HG03432 (cell line): ENCODE data around the gene KCNN2.

Source experiments
- ATAC-seq: cut with Tn5 transposase; IDR thresholded peaks from one replicate; pipeline ENCODE4 v1.9.1; 2021; ENCODE audit warnings: mild to moderate bottlenecking, moderate library complexity; ENCODE audit not compliant: unreplicated experiment

Gene KCNN2

GRCh38 chr5:114362197-114362976 is 517 bp downstream of the KCNN2 start:
- ATAC-seq, result peak; percentile 32

- ATAC-seq, result no peak
Measured at GRCh38 chr5:114362977-114363761, 1.3 kb downstream of the KCNN2 start.

GRCh38 chr5:114363837-114364236 is 2.0 kb downstream of the KCNN2 start:
- ATAC-seq, result no peak

DNA sequence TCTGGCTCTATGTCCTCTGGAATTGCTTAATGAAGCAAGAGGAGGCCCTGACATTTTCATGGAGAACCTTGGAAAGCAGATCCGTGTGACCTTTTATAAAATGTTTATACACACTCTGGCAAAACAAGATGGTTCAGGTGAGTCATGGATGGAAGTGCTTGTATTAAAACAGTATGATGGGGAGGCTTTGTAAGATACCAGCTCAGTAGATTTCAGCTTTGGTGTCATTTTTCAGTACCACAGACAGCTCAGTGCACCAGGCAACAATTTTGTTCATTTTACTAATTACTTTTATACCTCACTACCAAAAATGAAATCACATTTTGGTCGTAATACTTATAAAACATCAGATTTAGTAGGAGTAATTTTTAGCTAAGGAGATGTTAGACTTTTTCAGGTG is 5.2 kb downstream of the KCNN2 start:
- ATAC-seq, result no peak

DNA sequence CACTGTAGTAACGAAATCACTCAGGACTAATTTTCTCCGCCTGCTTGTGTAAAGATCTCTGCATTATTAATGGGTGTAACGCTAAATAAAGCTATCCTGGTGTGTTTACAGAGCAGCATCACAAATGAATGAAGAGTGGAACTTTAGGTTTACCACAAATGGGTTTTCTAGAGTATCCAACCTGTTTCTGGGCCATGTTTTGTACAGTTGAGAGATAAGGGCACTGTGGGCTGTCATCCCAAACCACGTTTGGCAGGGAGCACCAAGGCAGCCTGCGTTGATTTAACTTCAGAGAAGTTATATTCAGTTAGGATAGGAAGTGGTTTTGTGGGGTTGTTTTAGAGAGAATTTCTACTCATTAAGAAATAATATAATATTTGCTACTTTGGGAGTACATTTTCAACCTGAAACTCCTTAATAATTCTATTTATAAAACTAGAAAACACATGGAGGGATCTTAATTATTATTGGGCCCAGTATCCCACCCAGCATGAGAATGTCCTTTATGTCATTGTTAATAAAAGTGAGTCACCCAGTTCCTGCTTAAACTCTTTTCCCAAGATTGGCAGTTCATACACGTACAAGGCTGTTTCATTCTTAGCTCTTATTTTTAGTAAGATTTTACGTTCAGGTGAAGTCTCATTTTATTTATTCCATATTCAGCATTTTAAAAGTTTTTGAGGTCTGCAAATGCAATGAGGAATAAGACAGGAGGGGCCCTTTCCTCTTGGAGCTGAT is 8.0 kb downstream of the KCNN2 start:
- no peak for ATAC-seq

GRCh38 chr5:114377050-114377844 is 15.4 kb downstream of the KCNN2 start:
- no peak for ATAC-seq

DNA sequence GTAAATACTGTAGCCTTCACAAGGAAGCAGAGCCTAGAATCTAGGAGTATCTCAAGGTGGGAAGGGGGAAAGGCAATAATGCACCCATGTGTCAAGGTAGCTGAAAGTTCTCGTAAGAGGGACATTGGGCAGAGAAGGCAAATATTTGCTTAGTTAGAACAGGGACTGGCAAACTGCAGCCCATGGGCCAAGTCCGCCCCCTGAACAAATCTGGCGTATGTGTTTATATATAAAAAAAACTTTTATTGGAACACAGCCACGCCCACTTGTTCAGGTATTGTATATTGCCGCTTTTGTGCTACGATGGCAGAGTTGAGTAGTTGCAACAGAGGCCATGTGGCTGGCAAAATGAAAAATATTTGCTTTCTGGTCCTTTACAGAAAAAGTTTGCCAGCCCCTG is 16.1 kb downstream of the KCNN2 start:
- no peak for ATAC-seq

DNA sequence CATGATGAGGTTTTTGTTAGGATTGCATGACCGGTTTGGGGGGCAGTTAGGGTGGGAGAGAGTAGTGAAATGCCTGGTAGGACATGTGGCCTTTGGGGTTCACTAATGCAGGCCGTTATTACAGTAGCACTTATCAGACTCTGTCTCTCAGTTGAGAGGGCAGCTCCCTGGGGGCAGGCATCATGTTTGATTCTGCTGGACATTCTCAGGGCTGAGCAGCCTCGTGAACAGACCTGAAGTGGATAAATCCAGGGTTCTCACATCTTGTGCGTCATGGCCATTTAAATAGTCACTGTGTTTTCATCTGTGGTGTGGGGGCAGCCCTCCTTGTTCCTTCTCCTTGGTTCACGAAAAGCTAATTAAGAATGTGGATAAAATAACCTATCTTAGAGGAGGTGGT is 18.9 kb downstream of the KCNN2 start:
- no peak for ATAC-seq

GRCh38 chr5:114387433-114387832 is 25.6 kb downstream of the KCNN2 start:
- ATAC-seq, result no peak

GRCh38 chr5:114390431-114390830 is 28.6 kb downstream of the KCNN2 start:
- no peak for ATAC-seq

DNA sequence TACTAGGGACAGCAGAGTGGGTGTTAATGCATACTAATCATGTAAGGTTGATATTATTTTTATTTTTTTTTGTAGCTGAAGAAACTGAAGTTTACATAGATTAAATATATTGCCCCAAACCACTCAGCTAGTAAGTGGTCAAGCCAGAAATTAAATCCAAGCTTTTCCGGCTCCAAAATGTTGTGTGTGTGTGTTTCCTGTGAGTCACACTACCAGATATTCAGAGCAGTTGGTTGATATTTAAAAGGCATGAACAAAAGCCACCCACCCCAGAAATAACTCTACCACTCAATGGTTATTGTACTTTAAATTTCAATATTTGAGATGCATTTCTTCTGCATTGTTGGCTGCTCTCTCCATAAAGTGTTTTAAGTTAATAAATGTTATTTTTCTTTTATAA is 29.5 kb downstream of the KCNN2 start:
- no peak for ATAC-seq

GRCh38 chr5:114393159-114393558 is 31.3 kb downstream of the KCNN2 start:
- no peak for ATAC-seq

GRCh38 chr5:114402206-114402605 is 40.3 kb downstream of the KCNN2 start:
- ATAC-seq, result no peak

DNA sequence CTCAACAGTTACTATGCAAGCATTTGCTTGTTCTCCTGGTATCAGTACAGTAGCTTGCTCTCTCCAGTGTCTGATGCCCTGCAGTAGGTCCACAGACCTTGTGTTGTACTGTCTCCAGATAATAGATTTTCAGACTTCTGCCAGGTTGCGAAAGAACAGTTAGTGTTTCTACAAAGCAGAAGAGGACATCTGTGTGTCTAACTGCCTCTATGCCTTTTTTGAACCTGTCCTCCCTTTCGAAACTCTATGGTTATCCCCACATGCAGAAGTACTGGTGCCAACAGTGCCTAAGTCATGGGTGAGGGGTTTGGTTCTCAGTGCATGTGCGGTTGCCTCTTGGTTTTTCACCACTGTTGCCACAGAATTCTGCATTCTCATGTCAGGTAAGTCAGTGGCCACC is 45.9 kb downstream of the KCNN2 start:
- ATAC-seq, result peak; percentile 54

- no peak for ATAC-seq
Measured at GRCh38 chr5:114408847-114409246, 47.0 kb downstream of the KCNN2 start.

GRCh38 chr5:114411380-114411931 is 49.6 kb downstream of the KCNN2 start:
- no peak for ATAC-seq

GRCh38 chr5:114412510-114413171 is 50.8 kb downstream of the KCNN2 start:
- peak; percentile 50 for ATAC-seq

GRCh38 chr5:114415760-114416159 is 53.9 kb downstream of the KCNN2 start:
- no peak for ATAC-seq

DNA sequence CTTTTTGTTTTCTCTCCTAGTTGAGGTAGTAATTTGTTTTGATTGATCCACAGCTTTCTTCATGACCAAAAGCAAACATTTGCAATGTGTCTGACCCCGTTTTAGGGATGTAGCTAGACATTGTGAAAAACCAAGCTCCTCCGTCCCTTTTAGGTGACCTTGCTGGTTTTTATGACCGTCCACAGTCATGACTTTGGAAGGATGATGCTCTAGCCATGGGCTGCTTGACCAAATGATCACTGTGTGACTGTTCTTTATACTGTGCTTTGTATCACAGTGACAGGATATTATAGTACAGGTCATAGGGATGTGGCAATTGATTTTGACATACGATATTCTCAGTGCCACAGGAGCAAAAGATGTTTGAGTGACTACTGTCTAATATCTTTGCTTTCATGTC is 54.4 kb downstream of the KCNN2 start:
- ATAC-seq, result no peak

GRCh38 chr5:114417519-114417918 is 55.6 kb downstream of the KCNN2 start:
- no peak for ATAC-seq
